Measurements from ENCODE around the gene CABP4.

Gene CABP4

GRCh38 chr11:67493548-67494370 lies 38.6 kb downstream of the CABP4 start:
- H3K36me3 Mint-ChIP-seq: peaks cover 51 to 57% of the 10 kb centered on the region in 2 donors

DNA sequence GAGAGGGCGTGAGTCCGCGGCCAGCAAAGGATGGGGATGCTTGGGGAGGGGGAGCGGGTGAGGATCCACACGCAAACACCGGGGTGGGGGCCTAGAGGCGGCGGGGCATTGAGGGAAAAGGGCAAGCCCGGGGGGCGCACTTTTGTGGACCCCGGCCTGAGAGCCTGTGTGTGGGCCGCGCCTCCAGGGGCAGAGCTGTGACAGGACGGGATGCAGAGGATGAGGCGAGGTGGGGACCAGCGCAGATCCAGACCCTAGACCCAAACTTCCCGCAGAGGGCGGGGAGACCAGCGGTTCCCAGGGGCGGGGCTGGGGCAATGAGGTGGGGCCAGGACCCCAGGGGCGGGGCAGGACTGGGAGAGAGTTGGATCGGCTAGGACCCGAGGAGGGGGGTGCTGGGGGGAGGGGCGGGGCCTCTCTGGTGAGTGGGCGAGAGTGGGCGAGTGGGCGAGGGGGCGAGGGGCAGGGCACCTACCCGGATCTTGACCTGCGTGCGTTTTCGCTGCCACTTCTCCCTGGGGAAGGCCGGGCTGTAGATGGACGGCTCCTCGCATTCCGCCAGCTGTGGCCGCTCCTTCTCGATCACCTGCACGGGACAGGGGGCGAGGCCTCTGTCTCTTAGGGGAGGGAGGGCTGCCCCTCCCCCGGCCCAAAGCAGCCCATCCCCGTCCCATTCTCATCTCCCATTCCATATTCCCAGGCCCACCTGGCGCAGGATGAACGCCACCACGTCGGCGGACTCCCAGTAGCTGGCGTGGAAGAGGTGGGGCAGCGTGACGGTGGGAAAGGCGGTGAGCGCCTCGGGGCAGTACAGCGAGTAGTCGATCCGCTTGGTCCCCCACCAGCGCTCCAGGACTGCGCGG lies 39.4 kb downstream of the CABP4 start:
- Mint-ChIP-seq H3K4me1 (peaks cover 13 to 22% of the 10 kb centered on the region in 2 donors), H3K27me3 (no peaks in the 10 kb centered on the region), H3K9me3 (peaks cover 0 to 2% of the 10 kb centered on the region in 2 donors), H3K4me3 (no peak overlapping the region), H3K27ac (no peak overlapping the region), H3K36me3 (peaks cover 53 to 59% of the 10 kb centered on the region in 2 donors)
- ATAC-seq (replicated peaks) (no peak), DNase-seq (no peak)

More at GRCh38 chr11:67493548-67494370, 38.6 kb downstream of the CABP4 start:
- H3K4me3 Mint-ChIP-seq: no peak overlapping the region
- H3K27me3 Mint-ChIP-seq: no peaks in the 10 kb centered on the region
- DNase-seq (no peak), ATAC-seq (replicated peaks) (no peak)
- H3K4me1 Mint-ChIP-seq: peaks cover 12 to 23% of the 10 kb centered on the region in 2 donors
- no peaks in the 10 kb centered on the region for H3K9me3 Mint-ChIP-seq
- H3K27ac Mint-ChIP-seq: peak overlapping the region; percentile 59

GRCh38 chr11:67495234-67496005 lies 40.3 kb downstream of the CABP4 start:
- H3K4me1 Mint-ChIP-seq: peaks cover 7 to 14% of the 10 kb centered on the region in 2 donors
- H3K4me3 Mint-ChIP-seq: no peak overlapping the region
- ATAC-seq (replicated peaks) (no peak), DNase-seq (no peak)
- no peak overlapping the region for H3K27ac Mint-ChIP-seq
- H3K9me3 Mint-ChIP-seq: peaks cover 0 to 2% of the 10 kb centered on the region in 2 donors
- no peaks in the 10 kb centered on the region for H3K27me3 Mint-ChIP-seq
- peaks cover 52 to 56% of the 10 kb centered on the region in 2 donors for H3K36me3 Mint-ChIP-seq

GRCh38 chr11:67496113-67496512 lies 41.0 kb downstream of the CABP4 start:
- H3K4me3 Mint-ChIP-seq: no peak overlapping the region
- peaks cover 0 to 2% of the 10 kb centered on the region in 2 donors for H3K9me3 Mint-ChIP-seq
- H3K36me3 Mint-ChIP-seq: peaks cover 56% of the 10 kb centered on the region in 2 donors
- H3K4me1 Mint-ChIP-seq: peaks cover 10 to 19% of the 10 kb centered on the region in 2 donors
- DNase-seq (no peak), ATAC-seq (replicated peaks) (no peak)
- H3K27me3 Mint-ChIP-seq: no peaks in the 10 kb centered on the region
- peak overlapping the region; percentile 7 for H3K27ac Mint-ChIP-seq

- Mint-ChIP-seq H3K36me3 (peaks cover 57 to 67% of the 10 kb centered on the region in 2 donors), H3K27me3 (no peaks in the 10 kb centered on the region), H3K9me3 (peaks cover 0 to 2% of the 10 kb centered on the region in 2 donors), H3K4me1 (peaks cover 17 to 30% of the 10 kb centered on the region in 2 donors), H3K4me3 (no peak overlapping the region), H3K27ac (no peak overlapping the region)
- ATAC-seq (replicated peaks) (no peak), DNase-seq (no peak)
These were observed 42.6 kb downstream of the CABP4 start for GRCh38 chr11:67497656-67498291.

DNA sequence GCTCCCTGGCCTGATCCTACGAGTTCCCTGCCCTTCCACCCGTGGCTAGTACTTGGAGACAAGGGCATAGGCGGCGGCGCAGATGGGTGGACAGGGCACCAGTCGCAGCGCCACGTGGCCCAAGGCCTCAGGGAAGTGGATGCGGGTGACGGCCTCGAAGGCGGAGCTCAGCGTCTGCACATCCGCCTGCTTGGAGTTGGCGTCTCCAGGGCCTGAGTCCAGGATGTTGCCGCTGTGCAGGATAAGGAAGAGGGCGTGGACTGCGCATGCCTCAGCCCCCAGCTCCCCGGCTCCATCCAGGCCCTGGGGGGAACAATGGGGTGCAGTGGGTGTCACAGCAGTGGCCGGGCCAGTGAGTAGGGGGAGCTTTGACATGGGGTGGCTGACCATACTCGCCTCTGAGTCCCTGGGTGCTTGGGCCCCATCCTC lies 43.4 kb downstream of the CABP4 start:
- Mint-ChIP-seq H3K36me3 (peaks cover 49 to 69% of the 10 kb centered on the region in 2 donors), H3K4me3 (no peak overlapping the region), H3K4me1 (peaks cover 22 to 38% of the 10 kb centered on the region in 2 donors), H3K27me3 (no peaks in the 10 kb centered on the region), H3K9me3 (peaks cover 0 to 2% of the 10 kb centered on the region in 2 donors), H3K27ac (no peak overlapping the region)
- DNase-seq: no peak
- ATAC-seq (replicated peaks): no peak

DNA sequence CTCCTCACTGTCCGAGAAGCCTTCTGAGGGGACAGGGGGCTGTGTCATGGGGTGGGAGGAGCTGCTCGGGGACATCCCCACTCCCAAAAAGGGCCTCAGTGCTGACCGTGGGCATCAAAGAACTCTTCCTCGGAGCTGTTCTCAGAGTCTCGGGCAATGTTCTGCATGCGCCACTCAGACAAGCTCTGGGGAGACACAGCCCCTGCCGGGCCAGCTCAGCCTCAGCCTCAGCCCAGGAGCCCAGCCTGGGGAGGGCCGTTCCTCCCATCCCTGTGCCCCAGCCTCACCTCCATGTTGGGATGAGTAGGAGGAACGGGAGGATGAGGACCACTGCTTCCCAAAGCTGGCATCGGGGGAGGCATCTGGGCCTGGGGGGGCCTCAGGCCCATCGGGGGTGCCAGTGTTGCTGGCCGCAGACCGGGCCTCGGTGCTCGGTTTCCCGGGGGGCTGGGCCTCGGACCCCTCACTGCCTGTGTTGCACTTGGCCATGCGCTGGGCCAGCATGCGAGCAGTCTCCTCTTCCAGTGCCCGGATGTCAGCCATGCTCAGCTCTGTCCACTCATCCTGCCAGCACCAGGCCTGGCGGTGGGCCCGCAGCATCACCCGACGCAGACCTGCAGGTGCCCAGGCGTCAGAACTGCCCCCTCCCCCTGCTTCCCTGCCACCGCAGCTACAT lies 44.8 kb downstream of the CABP4 start:
- H3K27me3 Mint-ChIP-seq: no peaks in the 10 kb centered on the region
- H3K4me1 Mint-ChIP-seq: peaks cover 26 to 47% of the 10 kb centered on the region in 2 donors
- no peak overlapping the region for H3K4me3 Mint-ChIP-seq
- DNase-seq (no peak), ATAC-seq (replicated peaks) (no peak)
- peaks cover 0 to 2% of the 10 kb centered on the region in 2 donors for H3K9me3 Mint-ChIP-seq
- H3K27ac Mint-ChIP-seq: no peak overlapping the region
- peaks cover 41 to 65% of the 10 kb centered on the region in 2 donors for H3K36me3 Mint-ChIP-seq

- no peaks in the 10 kb centered on the region for H3K27me3 Mint-ChIP-seq
- H3K4me1 Mint-ChIP-seq: peaks cover 27 to 50% of the 10 kb centered on the region in 2 donors
- no peak overlapping the region for H3K27ac Mint-ChIP-seq
- ATAC-seq (replicated peaks) (no peak), DNase-seq (no peak)
- peaks cover 41 to 65% of the 10 kb centered on the region in 2 donors for H3K36me3 Mint-ChIP-seq
- no peak overlapping the region for H3K4me3 Mint-ChIP-seq
- peaks cover 0 to 2% of the 10 kb centered on the region in 2 donors for H3K9me3 Mint-ChIP-seq
These were observed 45.3 kb downstream of the CABP4 start for GRCh38 chr11:67500484-67500821.

DNA sequence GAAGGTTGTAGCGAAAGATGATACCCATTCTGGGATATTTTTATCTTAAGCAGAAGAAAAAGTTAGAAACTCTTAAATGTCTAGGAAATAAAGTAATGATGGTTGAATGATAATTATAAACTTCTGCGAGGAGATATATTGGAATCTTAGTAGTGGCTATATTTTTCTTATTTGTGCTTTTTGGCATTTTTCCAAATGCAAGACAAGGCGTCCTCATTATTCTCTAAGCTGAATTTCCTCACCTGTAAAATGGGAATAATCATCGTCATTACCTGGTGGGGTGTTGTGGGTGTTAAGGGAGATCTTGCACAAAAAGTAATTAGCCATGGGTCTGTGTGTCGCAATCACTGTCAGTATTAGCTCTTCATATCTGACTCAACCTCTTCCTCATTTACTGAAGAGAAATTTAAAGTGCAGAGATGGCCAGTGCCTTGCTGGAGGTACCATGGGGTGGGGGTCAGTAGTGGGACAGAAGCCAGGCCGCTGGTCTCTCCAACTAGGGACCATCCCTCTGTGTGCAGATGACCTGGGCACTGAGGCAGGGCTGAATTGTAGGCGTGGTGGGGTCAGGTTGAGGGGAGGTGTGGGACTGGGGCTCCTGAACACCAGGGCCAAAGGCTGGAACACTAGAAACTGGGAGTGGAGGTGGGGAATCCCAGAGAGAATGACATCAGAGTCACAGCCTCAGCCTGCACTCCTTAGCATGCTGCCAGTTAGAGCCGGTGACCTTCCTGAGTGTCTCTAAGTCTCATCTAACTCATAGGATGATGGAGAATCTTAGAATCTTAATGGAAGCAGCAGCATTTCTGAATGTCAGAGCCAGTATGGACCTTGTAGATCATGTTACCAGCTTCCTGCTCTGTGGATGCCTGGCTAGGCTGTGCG lies 45.9 kb downstream of the CABP4 start:
- no peaks in the 10 kb centered on the region for H3K27me3 Mint-ChIP-seq
- no peak overlapping the region for H3K4me3 Mint-ChIP-seq
- ATAC-seq (replicated peaks) (no peak), DNase-seq (no peak)
- H3K9me3 Mint-ChIP-seq: peaks cover 0 to 2% of the 10 kb centered on the region in 2 donors
- peaks cover 32 to 53% of the 10 kb centered on the region in 2 donors for H3K4me1 Mint-ChIP-seq
- peaks cover 38 to 59% of the 10 kb centered on the region in 2 donors for H3K36me3 Mint-ChIP-seq
- peak overlapping the region; percentile 31 for H3K27ac Mint-ChIP-seq

DNA sequence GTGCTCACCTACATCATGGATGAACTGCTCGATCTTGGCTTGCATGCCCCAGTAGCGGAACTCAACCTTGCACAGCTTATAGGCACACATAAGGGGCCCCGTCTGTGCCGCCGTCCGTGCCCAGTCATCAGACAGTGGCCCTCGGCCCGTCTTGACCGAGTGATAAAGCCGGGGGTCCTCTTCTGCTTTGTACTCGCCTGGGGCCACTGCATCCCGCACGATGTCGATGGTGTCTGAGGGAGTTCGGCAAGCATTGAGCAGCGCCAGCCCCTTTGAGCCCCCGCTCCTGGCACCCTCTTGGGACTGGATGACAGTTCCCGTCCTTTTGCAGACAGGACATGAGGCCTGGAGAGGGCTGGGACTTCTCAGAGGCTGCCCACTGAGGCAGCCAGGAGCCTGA lies 46.7 kb downstream of the CABP4 start:
- no peak overlapping the region for H3K4me3 Mint-ChIP-seq

GRCh38 chr11:67502328-67502979 lies 47.3 kb downstream of the CABP4 start:
- H3K27ac Mint-ChIP-seq: peak overlapping the region; percentile 14
- no peak for DNase-seq
- peak overlapping the region in 1 of 2 donors; percentile 78 for H3K4me3 Mint-ChIP-seq
- peaks cover 0 to 2% of the 10 kb centered on the region in 2 donors for H3K9me3 Mint-ChIP-seq
- peaks cover 38 to 58% of the 10 kb centered on the region in 2 donors for H3K36me3 Mint-ChIP-seq
- no peak for ATAC-seq (replicated peaks)
- no peaks in the 10 kb centered on the region for H3K27me3 Mint-ChIP-seq
- peaks cover 40 to 58% of the 10 kb centered on the region in 2 donors for H3K4me1 Mint-ChIP-seq

More for the DNA sequence above, 46.7 kb downstream of the CABP4 start:
- Mint-ChIP-seq H3K4me1 (peaks cover 38 to 56% of the 10 kb centered on the region in 2 donors), H3K27me3 (no peaks in the 10 kb centered on the region), H3K9me3 (peaks cover 0 to 2% of the 10 kb centered on the region in 2 donors), H3K36me3 (peaks cover 41 to 58% of the 10 kb centered on the region in 2 donors), H3K27ac (no peak overlapping the region)
- ATAC-seq (replicated peaks): no peak
- no peak for DNase-seq
